ENCODE measurements around the gene STK24.
A peak's percentile ranks its signal among the peaks of the same experiment; 100 is the strongest.
"Not testable (repeated sequence)": the region's sequence is repeated elsewhere in the genome, so short reads cannot be mapped to it uniquely, and the experiment has no call there.

Gene STK24

GRCh38 chr13:98576200-98576945, 534 bp downstream of the STK24 start:
- no peaks in the 10 kb centered on the region for H3K36me3 ChIP-seq (ENCODE audit: insufficient read depth, low read length)
- H2AFZ ChIP-seq (ENCODE audit: low read depth, low read length), result no peak overlapping the region
- peak overlapping the region; percentile 91 for H3K4me3 ChIP-seq (ENCODE audit: low read length)
- H3K9me3 ChIP-seq (ENCODE audit: low read length), result no peaks in the 10 kb centered on the region
- H3K27me3 ChIP-seq (ENCODE audit: insufficient read depth, low read length), result no peaks in the 10 kb centered on the region
- H3K4me1 ChIP-seq (ENCODE audit: insufficient read depth, low read length), result peaks cover 43% of the 10 kb centered on the region

- peak overlapping the region; percentile 91 for H3K4me3 ChIP-seq (ENCODE audit: low read length)
- H3K4me1 ChIP-seq (ENCODE audit: insufficient read depth, low read length), result peaks cover 40% of the 10 kb centered on the region
- H3K36me3 ChIP-seq (ENCODE audit: insufficient read depth, low read length), result no peaks in the 10 kb centered on the region
- H3K9me3 ChIP-seq (ENCODE audit: low read length), result no peaks in the 10 kb centered on the region
- H2AFZ ChIP-seq (ENCODE audit: low read depth, low read length), result no peak overlapping the region
- no peaks in the 10 kb centered on the region for H3K27me3 ChIP-seq (ENCODE audit: insufficient read depth, low read length)
These were observed 1.1 kb downstream of the STK24 start for GRCh38 chr13:98575904-98576199.

- Histone ChIP-seq H3K4me3 (ENCODE audit: low read length) (peak overlapping the region; percentile 91), H3K36me3 (ENCODE audit: insufficient read depth, low read length) (no peaks in the 10 kb centered on the region), H3K27me3 (ENCODE audit: insufficient read depth, low read length) (no peaks in the 10 kb centered on the region), H3K9me3 (ENCODE audit: low read length) (no peaks in the 10 kb centered on the region), H2AFZ (ENCODE audit: low read depth, low read length) (no peak overlapping the region), H3K4me1 (ENCODE audit: insufficient read depth, low read length) (peaks cover 36% of the 10 kb centered on the region)
These were observed 1.7 kb downstream of the STK24 start for GRCh38 chr13:98575009-98575903.

GRCh38 chr13:98571955-98572662, 4.8 kb downstream of the STK24 start:
- no peaks in the 10 kb centered on the region for H3K36me3 ChIP-seq (ENCODE audit: insufficient read depth, low read length)
- no peaks in the 10 kb centered on the region for H3K27me3 ChIP-seq (ENCODE audit: insufficient read depth, low read length)
- H3K9me3 ChIP-seq (ENCODE audit: low read length), result peaks cover 9% of the 10 kb centered on the region
- H2AFZ ChIP-seq (ENCODE audit: low read depth, low read length), result no peak overlapping the region
- peaks cover 17% of the 10 kb centered on the region for H3K4me1 ChIP-seq (ENCODE audit: insufficient read depth, low read length)
- H3K4me3 ChIP-seq (ENCODE audit: low read length), result no peak overlapping the region

- Histone ChIP-seq H3K4me3 (ENCODE audit: low read length) (no peak overlapping the region), H2AFZ (ENCODE audit: low read depth, low read length) (no peak overlapping the region), H3K36me3 (ENCODE audit: insufficient read depth, low read length) (no peaks in the 10 kb centered on the region), H3K4me1 (ENCODE audit: insufficient read depth, low read length) (peaks cover 17% of the 10 kb centered on the region), H3K9me3 (ENCODE audit: low read length) (peaks cover 9% of the 10 kb centered on the region), H3K27me3 (ENCODE audit: insufficient read depth, low read length) (no peaks in the 10 kb centered on the region)
These were observed 6.0 kb downstream of the STK24 start for GRCh38 chr13:98570929-98571372.

GRCh38 chr13:98569494-98570367, 7.2 kb downstream of the STK24 start:
- H3K9me3 ChIP-seq (ENCODE audit: low read length), result peaks cover 11% of the 10 kb centered on the region
- H3K36me3 ChIP-seq (ENCODE audit: insufficient read depth, low read length); H3K4me3 ChIP-seq (ENCODE audit: low read length); H3K27me3 ChIP-seq (ENCODE audit: insufficient read depth, low read length); H3K4me1 ChIP-seq (ENCODE audit: insufficient read depth, low read length); H2AFZ ChIP-seq (ENCODE audit: low read depth, low read length): not testable (repeated sequence)

GRCh38 chr13:98568918-98569317, 8.0 kb downstream of the STK24 start:
- Histone ChIP-seq H2AFZ (ENCODE audit: low read depth, low read length) (no peak overlapping the region), H3K4me1 (ENCODE audit: insufficient read depth, low read length) (no peaks in the 10 kb centered on the region), H3K27me3 (ENCODE audit: insufficient read depth, low read length) (no peaks in the 10 kb centered on the region), H3K4me3 (ENCODE audit: low read length) (no peak overlapping the region), H3K36me3 (ENCODE audit: insufficient read depth, low read length) (no peaks in the 10 kb centered on the region), H3K9me3 (ENCODE audit: low read length) (peaks cover 11% of the 10 kb centered on the region)

- Histone ChIP-seq H2AFZ (ENCODE audit: low read depth, low read length) (no peak overlapping the region), H3K4me1 (ENCODE audit: insufficient read depth, low read length) (no peaks in the 10 kb centered on the region), H3K27me3 (ENCODE audit: insufficient read depth, low read length) (no peaks in the 10 kb centered on the region), H3K9me3 (ENCODE audit: low read length) (peaks cover 11% of the 10 kb centered on the region), H3K4me3 (ENCODE audit: low read length) (no peak overlapping the region), H3K36me3 (ENCODE audit: insufficient read depth, low read length) (no peaks in the 10 kb centered on the region)
These were observed 9.8 kb downstream of the STK24 start for GRCh38 chr13:98567140-98567539.

- H3K36me3 ChIP-seq (ENCODE audit: insufficient read depth, low read length), result no peaks in the 10 kb centered on the region
- no peaks in the 10 kb centered on the region for H3K4me1 ChIP-seq (ENCODE audit: insufficient read depth, low read length)
- no peak overlapping the region for H3K4me3 ChIP-seq (ENCODE audit: low read length)
- no peaks in the 10 kb centered on the region for H3K27me3 ChIP-seq (ENCODE audit: insufficient read depth, low read length)
- H2AFZ ChIP-seq (ENCODE audit: low read depth, low read length), result no peak overlapping the region
- peaks cover 11% of the 10 kb centered on the region for H3K9me3 ChIP-seq (ENCODE audit: low read length)
These were observed 11.0 kb downstream of the STK24 start for GRCh38 chr13:98565726-98566565.

GRCh38 chr13:98564204-98564603, 12.7 kb downstream of the STK24 start:
- peaks cover 2% of the 10 kb centered on the region for H3K36me3 ChIP-seq (ENCODE audit: insufficient read depth, low read length)

GRCh38 chr13:98563071-98563470, 13.8 kb downstream of the STK24 start:
- H3K4me1 ChIP-seq (ENCODE audit: insufficient read depth, low read length), result no peaks in the 10 kb centered on the region
- H2AFZ ChIP-seq (ENCODE audit: low read depth, low read length), result no peak overlapping the region
- no peaks in the 10 kb centered on the region for H3K27me3 ChIP-seq (ENCODE audit: insufficient read depth, low read length)
- H3K4me3 ChIP-seq (ENCODE audit: low read length), result no peak overlapping the region
- peaks cover 2% of the 10 kb centered on the region for H3K36me3 ChIP-seq (ENCODE audit: insufficient read depth, low read length)
- H3K9me3 ChIP-seq (ENCODE audit: low read length), result peaks cover 3% of the 10 kb centered on the region

More at GRCh38 chr13:98564204-98564603, 12.7 kb downstream of the STK24 start:
- no peak overlapping the region for H2AFZ ChIP-seq (ENCODE audit: low read depth, low read length)
- H3K4me1 ChIP-seq (ENCODE audit: insufficient read depth, low read length), result no peaks in the 10 kb centered on the region
- no peaks in the 10 kb centered on the region for H3K27me3 ChIP-seq (ENCODE audit: insufficient read depth, low read length)
- no peak overlapping the region for H3K4me3 ChIP-seq (ENCODE audit: low read length)
- H3K9me3 ChIP-seq (ENCODE audit: low read length), result peaks cover 10% of the 10 kb centered on the region

- Histone ChIP-seq H3K4me1 (ENCODE audit: insufficient read depth, low read length) (no peaks in the 10 kb centered on the region), H3K4me3 (ENCODE audit: low read length) (no peak overlapping the region), H3K36me3 (ENCODE audit: insufficient read depth, low read length) (peaks cover 2% of the 10 kb centered on the region), H3K9me3 (ENCODE audit: low read length) (peaks cover 1% of the 10 kb centered on the region), H3K27me3 (ENCODE audit: insufficient read depth, low read length) (no peaks in the 10 kb centered on the region), H2AFZ (ENCODE audit: low read depth, low read length) (no peak overlapping the region)
These were observed 17.7 kb downstream of the STK24 start for GRCh38 chr13:98559169-98559568.
